ENCODE data around the gene MYCBP2.
"Not testable (repeated sequence)": the region's sequence is repeated elsewhere in the genome, so short reads cannot be mapped to it uniquely, and the experiment has no call there.

The MYCBP2 gene

GRCh38 chr13:77338329-77338728 lies 11.4 kb upstream of the MYCBP2 start:
- no peak for DNase-seq

- DNase-seq, result no peak
Measured at GRCh38 chr13:77337159-77337558, 10.3 kb upstream of the MYCBP2 start.

GRCh38 chr13:77335543-77335942 lies 8.6 kb upstream of the MYCBP2 start:
- no peak for DNase-seq

- no peak for DNase-seq
Measured at GRCh38 chr13:77333594-77333993, 6.7 kb upstream of the MYCBP2 start.

- DNase-seq, result no peak
Measured at GRCh38 chr13:77331421-77331820, 4.5 kb upstream of the MYCBP2 start.

- DNase-seq, result no peak
Measured at GRCh38 chr13:77329911-77330584, 3.2 kb upstream of the MYCBP2 start.

- peak; percentile 91 for DNase-seq
Measured at GRCh38 chr13:77329133-77329910, 2.4 kb upstream of the MYCBP2 start.

GRCh38 chr13:77328819-77329132 lies 1.9 kb upstream of the MYCBP2 start:
- DNase-seq, result no peak

- DNase-seq, result no peak
Measured at GRCh38 chr13:77325371-77325980, 1.4 kb downstream of the MYCBP2 start.

GRCh38 chr13:77323858-77324257 lies 3.0 kb downstream of the MYCBP2 start:
- DNase-seq, result no peak

- no peak for DNase-seq
Measured at GRCh38 chr13:77319536-77319935, 7.4 kb downstream of the MYCBP2 start.

- no peak for DNase-seq
Measured at GRCh38 chr13:77318741-77319140, 8.2 kb downstream of the MYCBP2 start.

- no peak for DNase-seq
Measured at GRCh38 chr13:77316430-77316829, 10.5 kb downstream of the MYCBP2 start.

GRCh38 chr13:77315509-77315908 lies 11.4 kb downstream of the MYCBP2 start:
- DNase-seq, result not testable (repeated sequence)

GRCh38 chr13:77313923-77314322 lies 13.0 kb downstream of the MYCBP2 start:
- DNase-seq, result no peak

GRCh38 chr13:77312311-77312710 lies 14.6 kb downstream of the MYCBP2 start:
- DNase-seq, result no peak

GRCh38 chr13:77310579-77311279 lies 16.2 kb downstream of the MYCBP2 start:
- DNase-seq, result no peak

- DNase-seq, result no peak
Measured at GRCh38 chr13:77310161-77310560, 16.7 kb downstream of the MYCBP2 start.

- no peak for DNase-seq
Measured at GRCh38 chr13:77309254-77309653, 17.6 kb downstream of the MYCBP2 start.

GRCh38 chr13:77306458-77306857 lies 20.4 kb downstream of the MYCBP2 start:
- DNase-seq, result no peak

- DNase-seq, result no peak
Measured at GRCh38 chr13:77305266-77305665, 21.6 kb downstream of the MYCBP2 start.

- DNase-seq, result no peak
Measured at GRCh38 chr13:77300176-77301037, 26.5 kb downstream of the MYCBP2 start.

GRCh38 chr13:77299587-77299986 lies 27.3 kb downstream of the MYCBP2 start:
- DNase-seq, result no peak
